GM19372 (cell line): Measurements from ENCODE around the gene TMEFF1.
"Not testable (repeated sequence)": the region's sequence is repeated elsewhere in the genome, so short reads cannot be mapped to it uniquely, and the experiment has no call there.

ENCODE experiments used
- ATAC-seq: cut with Tn5 transposase; IDR thresholded peaks from one replicate; pipeline ENCODE4 v1.9.1; 2021; ENCODE audit warnings: mild to moderate bottlenecking, low read depth, moderate library complexity; ENCODE audit not compliant: unreplicated experiment

TMEFF1 gene

GRCh38 chr9:100472788-100473275 lies at the start of gene TMEFF1:
Gene TMEFF1 (plus strand): TSS chr9:100473149. CDS start chr9:100473545, 396 bp downstream.
- ATAC-seq, result peak; percentile 61

DNA sequence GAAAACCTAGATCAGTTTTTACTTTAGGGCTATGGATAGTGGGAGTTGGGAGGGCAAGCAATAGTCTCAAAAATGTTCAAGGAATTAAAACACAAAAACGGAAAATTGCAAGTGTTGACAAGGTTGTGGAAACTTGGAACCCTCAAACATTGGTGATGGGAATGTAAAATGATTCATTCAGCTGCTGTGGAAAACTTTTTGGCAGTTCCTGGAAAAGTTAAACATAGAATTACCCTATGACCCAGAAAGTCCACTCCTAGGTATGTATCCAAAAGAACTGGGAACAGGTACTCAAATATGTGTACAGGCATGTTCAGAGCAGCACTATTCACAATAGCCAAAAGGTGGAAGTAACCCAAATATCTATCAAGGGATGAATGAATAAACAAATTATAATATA lies 47.2 kb upstream of the TMEFF1 start:
- no peak for ATAC-seq

DNA sequence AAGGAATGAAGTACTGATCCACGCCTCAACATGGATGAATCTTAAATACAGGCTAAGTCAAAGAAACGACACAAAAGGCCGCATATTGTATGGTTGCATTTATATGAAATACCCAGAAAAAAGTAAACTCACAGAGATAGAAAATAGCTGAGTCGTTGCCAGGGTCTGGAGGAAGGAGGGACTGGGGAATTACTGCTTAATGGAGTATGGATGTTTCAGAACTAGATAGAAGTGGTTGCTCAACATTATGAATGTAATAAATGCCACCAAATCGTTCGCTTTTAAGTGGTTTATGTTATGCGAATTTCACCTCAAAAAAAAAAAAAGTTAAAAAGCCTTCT lies 46.8 kb upstream of the TMEFF1 start:
- ATAC-seq, result no peak

DNA sequence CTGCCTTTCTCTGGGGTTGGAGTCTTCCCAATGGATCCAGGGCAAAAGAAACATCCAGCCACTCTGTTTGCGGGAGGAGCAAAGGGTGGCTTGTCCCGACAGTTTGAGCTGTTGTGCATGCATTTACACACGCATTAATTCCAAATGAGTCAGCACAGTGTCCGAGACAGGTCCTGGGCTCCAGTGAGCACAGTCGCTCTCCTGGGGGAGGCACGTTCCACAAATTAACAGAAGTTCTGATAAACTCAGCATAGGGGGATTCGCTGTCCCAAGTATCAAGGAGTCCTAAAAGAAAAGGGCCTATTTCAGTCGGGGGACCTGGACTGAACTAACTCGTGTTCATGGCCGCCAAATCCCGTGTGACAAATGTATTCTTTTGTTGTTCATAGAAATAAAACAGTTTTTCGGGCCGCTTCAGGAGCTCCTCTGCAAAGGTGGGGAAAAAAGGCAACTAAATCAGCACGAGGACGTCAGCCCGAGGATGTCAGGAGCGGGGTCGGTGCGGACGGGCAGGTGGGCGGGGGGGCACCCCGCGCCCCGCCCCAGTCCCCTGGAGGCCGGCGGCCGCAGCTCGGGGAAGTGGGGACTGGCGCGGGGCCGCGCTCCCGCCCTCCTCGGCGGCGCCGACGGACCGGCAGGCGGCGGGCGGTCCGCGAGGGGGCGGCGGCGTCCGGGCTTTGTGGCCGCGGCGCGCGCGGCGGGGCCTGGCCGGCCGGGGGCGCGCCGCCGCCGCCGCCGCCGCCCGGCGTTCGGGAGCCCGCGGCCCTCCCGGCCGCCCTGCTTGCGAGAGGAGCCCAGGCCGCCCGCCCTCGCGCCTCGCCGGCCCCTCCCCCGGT lies 46.2 kb upstream of the TMEFF1 start, which contains the start of gene MSANTD3:
MSANTD3 (plus strand) TSS at position 614 of the 836 bp plus-strand sequence. CDS start 14,796 bp downstream, outside the sequence.
- ATAC-seq, result peak; percentile 75

DNA sequence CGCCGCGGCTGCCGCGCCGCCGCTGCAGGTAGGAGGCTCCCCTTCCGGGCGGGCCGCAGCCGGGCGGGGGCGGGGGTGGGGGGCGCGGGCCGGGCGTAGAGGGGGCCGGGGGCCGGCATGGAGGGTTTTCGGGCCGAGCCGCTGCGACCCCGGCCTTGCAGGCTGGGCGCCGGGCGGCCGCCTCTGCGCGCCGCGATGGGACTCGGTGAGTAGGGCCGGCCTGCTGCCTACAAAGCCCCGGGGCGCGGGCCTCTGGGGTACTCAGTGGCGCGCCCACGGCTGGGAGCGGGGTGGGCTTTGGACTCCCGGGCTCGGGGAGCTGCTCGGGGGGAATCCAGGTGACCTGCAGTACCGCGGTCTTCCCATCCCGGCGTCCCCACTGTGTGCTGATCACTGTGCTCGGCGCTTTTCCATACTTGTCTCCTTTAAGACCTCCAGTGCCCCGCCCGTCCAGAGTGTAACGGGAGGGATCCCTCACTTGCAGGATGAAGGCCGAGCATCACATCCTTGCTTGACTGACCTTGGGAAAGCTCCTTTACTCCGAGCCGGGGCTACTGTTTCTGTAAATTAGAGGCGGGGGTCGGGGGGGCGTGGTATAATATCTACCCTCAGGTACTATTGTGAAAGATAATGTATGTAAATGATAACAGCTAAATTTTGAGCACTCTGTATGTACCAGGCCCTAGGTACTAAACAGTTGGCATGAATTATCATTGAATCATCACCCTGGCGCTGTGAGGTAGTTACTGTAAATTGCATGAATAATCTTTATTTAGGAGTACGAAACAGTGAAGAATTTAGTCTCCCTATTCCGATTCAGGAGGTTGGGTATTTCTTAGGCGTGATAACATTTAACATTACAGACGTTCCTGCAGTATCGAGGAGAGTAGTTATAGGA lies 45.3 kb upstream of the TMEFF1 start:
- peak; percentile 60 for ATAC-seq

GRCh38 chr9:100428871-100429654 lies 43.9 kb upstream of the TMEFF1 start:
- ATAC-seq, result no peak

DNA sequence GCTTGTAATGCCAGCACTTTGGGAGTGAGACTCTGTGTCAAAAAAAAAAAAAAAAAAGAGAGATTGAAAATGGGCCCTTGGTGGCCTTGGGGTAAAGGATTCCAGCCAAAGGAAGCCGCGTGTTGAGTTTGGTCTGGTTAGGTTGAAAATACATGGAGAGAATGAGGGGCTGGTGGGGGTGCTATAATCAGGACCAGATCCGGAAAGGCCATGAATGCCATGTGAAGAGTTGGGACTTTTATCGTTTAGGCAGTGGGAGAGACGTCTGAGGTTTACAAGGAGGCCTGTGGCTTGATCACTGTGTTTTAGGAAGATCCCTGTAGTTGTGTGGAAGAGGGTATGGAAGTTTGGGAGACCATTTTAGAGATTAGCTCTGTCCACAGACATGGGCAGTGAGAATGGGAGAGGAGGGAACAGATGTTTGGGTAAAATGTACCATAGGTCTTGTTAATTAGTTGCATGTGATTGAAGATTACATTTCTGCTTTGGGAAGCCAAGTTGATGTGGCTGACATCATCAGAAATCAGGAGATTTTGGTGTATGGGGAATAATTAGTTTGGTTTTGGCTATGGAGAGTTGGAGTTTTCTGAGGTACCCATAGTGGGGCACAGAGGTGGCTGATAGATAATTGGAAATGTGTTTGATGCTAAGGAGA lies 42.5 kb upstream of the TMEFF1 start:
- no peak for ATAC-seq

GRCh38 chr9:100431886-100432285 lies 41.1 kb upstream of the TMEFF1 start:
- no peak for ATAC-seq

DNA sequence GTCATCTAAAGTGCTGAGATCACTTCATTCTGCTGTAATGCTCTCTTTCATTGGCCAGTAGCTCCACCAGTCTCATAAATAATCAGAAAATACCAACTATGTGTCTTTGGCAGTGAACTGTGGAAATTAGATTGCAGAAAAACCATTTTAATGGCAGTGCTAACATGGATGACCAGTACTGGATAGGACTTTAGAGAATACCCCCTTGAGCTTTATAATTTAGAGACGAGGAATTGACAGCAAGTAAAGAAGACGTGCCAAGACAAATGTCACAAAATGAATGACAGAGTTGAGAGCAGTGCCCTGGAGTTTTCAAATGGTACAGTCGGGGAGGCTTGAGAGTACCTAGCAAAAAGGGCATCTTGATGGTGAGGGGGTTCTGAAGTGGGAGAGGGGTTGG lies 40.2 kb upstream of the TMEFF1 start:
- ATAC-seq, result no peak

GRCh38 chr9:100436571-100436970 lies 36.4 kb upstream of the TMEFF1 start:
- ATAC-seq, result no peak

DNA sequence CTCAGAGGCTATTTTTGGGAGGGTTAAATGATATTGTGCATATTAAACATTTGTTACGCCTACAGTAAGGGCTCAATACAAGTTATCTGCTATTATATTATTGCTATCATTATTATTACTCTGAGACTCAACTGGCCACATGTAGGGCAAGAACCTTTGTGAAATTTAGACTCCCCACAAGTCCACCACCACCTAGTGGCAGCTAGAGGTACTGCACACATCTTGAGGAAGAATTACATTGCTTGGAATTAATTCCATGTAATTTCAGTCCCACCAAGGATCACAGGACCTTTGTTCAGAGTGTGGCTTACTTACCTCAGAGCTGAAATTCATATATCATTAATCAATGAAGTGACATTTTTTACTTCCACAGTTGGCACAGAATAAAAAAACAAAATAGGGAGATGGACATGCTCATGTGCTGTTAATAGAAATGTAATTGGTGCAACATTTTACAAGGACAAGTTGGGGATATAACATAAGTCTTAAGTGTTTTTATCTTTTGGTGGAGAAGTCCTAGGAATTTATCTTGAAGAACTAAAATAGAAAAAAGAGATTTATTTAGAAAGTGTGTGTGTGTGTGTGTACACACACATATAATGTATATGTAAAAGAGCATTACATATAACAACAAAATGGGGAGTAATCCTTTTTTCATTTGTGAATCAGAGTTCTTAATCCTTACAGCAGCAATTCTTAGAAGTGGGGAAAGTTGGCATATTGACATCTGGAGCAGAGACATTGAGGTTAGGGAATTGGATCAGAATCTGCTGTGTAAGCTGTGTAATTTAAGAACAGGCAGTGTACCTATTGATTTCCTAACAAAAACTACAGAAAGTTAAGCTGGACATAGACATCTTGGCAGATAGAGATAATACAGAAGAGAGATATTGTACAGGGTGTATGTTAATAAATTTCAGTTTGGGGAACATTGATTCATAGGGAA lies 34.8 kb upstream of the TMEFF1 start:
- ATAC-seq, result peak; percentile 80

- no peak for ATAC-seq
Observed at GRCh38 chr9:100440071-100440470, 32.9 kb upstream of the TMEFF1 start.

DNA sequence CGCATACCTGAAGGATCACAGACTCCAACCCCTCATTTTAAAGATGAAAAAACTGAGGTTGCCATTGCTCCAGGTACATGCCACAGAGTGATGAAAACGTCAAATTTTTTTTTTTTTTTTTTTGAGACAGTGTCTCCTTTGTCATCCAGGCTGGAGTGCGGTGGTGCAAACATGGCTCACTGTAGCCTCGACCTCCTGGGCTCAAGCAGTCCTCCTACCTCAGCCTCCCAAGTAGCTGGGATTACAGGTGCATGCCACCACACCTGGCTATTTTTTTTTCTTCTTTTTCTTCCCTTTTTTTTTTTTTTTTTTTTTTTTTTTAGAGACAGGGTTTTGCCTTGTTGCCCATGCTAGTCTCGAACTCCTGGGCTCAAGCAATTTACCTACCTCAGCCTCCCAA lies 32.5 kb upstream of the TMEFF1 start:
- ATAC-seq, result not testable (repeated sequence)

DNA sequence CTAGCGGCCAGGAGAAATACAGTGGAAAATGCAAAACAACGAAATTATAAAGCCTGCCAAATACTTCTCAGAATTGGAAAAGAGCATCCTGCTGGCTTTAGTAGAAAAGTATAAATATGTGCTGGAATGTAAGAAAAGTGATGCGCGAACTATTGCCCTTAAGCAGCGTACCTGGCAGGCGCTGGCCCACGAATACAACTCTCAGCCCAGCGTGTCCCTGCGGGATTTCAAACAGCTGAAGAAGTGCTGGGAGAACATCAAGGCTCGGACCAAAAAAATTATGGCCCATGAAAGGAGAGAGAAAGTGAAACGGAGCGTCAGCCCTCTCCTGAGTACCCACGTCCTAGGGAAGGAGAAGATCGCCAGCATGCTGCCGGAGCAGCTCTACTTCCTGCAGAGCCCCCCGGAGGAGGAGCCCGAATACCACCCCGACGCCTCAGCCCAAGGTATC lies 31.0 kb upstream of the TMEFF1 start:
- ATAC-seq, result no peak

- no peak for ATAC-seq
Observed at GRCh38 chr9:100443781-100444768, 28.9 kb upstream of the TMEFF1 start.

GRCh38 chr9:100445161-100445902 lies 27.6 kb upstream of the TMEFF1 start:
- no peak for ATAC-seq
